DND-41 (cell line): Measurements from ENCODE around the gene EIF2B4.

ENCODE experiments used
- ATAC-seq: fragments of 200-7000 bp; cut with Tn5 transposase; 3 replicates; pipeline ENCODE4 v1.9.1; 2021; ENCODE audit warnings: low read depth; ENCODE audit not compliant: insufficient read depth
- DNase-seq: peaks from one replicate; pipeline ENCODE4 v3.0.0-alpha.2; 2020
- H2AFZ ChIP-seq: 2 replicates; pipeline ENCODE4 v1.6.0; 2012; ENCODE audit warnings: low read depth, low read length
- H3K27ac ChIP-seq: 2 replicates; pipeline ENCODE4 v1.5.1; 2012; ENCODE audit warnings: low read length, inconsistent platforms
- H3K27me3 ChIP-seq: fragments of 200-600 bp; sonication (generic); 2 replicates; pipeline ENCODE4 v1.6.0; 2012; ENCODE audit warnings: low read length, mild to moderate bottlenecking, inconsistent platforms; ENCODE audit not compliant: insufficient read depth, poor library complexity
- H3K36me3 ChIP-seq: 2 replicates; pipeline ENCODE4 v1.5.1; 2012; ENCODE audit warnings: low read length, inconsistent platforms; ENCODE audit not compliant: insufficient read depth
- H3K4me1 ChIP-seq: 2 replicates; pipeline ENCODE4 v1.5.1; 2012; ENCODE audit warnings: mild to moderate bottlenecking, low read length; ENCODE audit not compliant: insufficient read depth
- H3K4me2 ChIP-seq: 2 replicates; pipeline ENCODE4 v1.6.0; 2012; ENCODE audit warnings: mild to moderate bottlenecking, moderate library complexity, low read length, inconsistent platforms; ENCODE audit not compliant: insufficient read depth
- H3K4me3 ChIP-seq, 2 experiments: fragments of 200-600 bp in 1 of 2; shearing (Covaris generic) in 1 of 2; 2 replicates each; pipeline ENCODE4 v1.5.1; 2012 to 2016; ENCODE audit warnings: inconsistent platforms in 2 of 2, low read length in 2 of 2, mild to moderate bottlenecking in 2 of 2, low read depth in 1 of 2, moderate library complexity in 1 of 2
- H3K79me2 ChIP-seq: 2 replicates; pipeline ENCODE4 v1.6.0; 2012; ENCODE audit warnings: low read length, inconsistent platforms; ENCODE audit not compliant: insufficient read depth
- H3K9ac ChIP-seq: 2 replicates; pipeline ENCODE4 v1.6.0; 2012; ENCODE audit warnings: low read depth, mild to moderate bottlenecking, inconsistent platforms, low read length, moderate library complexity
- H3K9me3 ChIP-seq: 2 replicates; pipeline ENCODE4 v1.5.1; 2012; ENCODE audit warnings: low read length, moderate library complexity, mild to moderate bottlenecking, inconsistent platforms; ENCODE audit not compliant: insufficient read depth, severe bottlenecking
- H4K20me1 ChIP-seq: 2 replicates; pipeline ENCODE4 v1.6.0; 2012; ENCODE audit warnings: low read length; ENCODE audit not compliant: insufficient read depth
- CTCF ChIP-seq: IDR thresholded peaks from 2 replicates; pipeline ENCODE4 v1.5.1; 2012; ENCODE audit warnings: borderline replicate concordance, low read length, moderate library complexity, mild to moderate bottlenecking; ENCODE audit not compliant: poor library complexity, severe bottlenecking; ENCODE audit errors: extremely low read depth
- EZH2 ChIP-seq: IDR thresholded peaks from 3 replicates; pipeline ENCODE4 v1.6.1; 2012; ENCODE audit warnings: borderline replicate concordance, low read depth, mild to moderate bottlenecking, moderate library complexity, low read length, inconsistent platforms; ENCODE audit not compliant: severe bottlenecking

The EIF2B4 gene

GRCh38 chr2:27370026-27370815 is at the start of gene EIF2B4, which contains the start of gene SNX17:
Gene EIF2B4, minus strand, starts transcription at chr2:27370338. Its CDS starts 24 bp downstream, at chr2:27370314.
Gene SNX17, plus strand, starts transcription at chr2:27370616. Its CDS starts 128 bp downstream, at chr2:27370744.
- peak within 1 kb of the TSS; percentile 83 for H3K9ac ChIP-seq
- peak within 1 kb of the TSS; percentile 87 for H2AFZ ChIP-seq
- H3K36me3 ChIP-seq, result peaks cover 66% of the 10 kb centered on the region
- ATAC-seq (peak; percentile 88), DNase-seq (peak; percentile 100)
- H4K20me1 ChIP-seq, result peaks cover 14% of the 10 kb centered on the region
- no peaks in the 10 kb centered on the region for H3K9me3 ChIP-seq
- H3K4me2 ChIP-seq, result peak within 1 kb of the TSS; percentile 88
- peaks cover 53% of the 10 kb centered on the region for H3K79me2 ChIP-seq
- no peaks in the 10 kb centered on the region for H3K27me3 ChIP-seq
- peak within 1 kb of the TSS; percentile 83 for H3K27ac ChIP-seq
- H3K4me3 ChIP-seq, result peak within 1 kb of the TSS; percentile 57 to 64
- peaks cover 39% of the 10 kb centered on the region for H3K4me1 ChIP-seq
- no peak for TF ChIP-seq EZH2
- peak; percentile 93 for TF ChIP-seq CTCF

- DNase-seq (no peak), ATAC-seq (no peak)
- Histone ChIP-seq H3K27me3 (no peaks in the 10 kb centered on the region), H3K36me3 (no peaks in the 10 kb centered on the region), H3K4me1 (no peaks in the 10 kb centered on the region), H3K4me2 (no peak overlapping the region), H3K9me3 (no peaks in the 10 kb centered on the region), H3K9ac (no peak overlapping the region), H3K4me3 (no peak overlapping the region), H4K20me1 (no peaks in the 10 kb centered on the region), H2AFZ (no peak overlapping the region), H3K27ac (no peak overlapping the region), H3K79me2 (no peaks in the 10 kb centered on the region)
- TF ChIP-seq CTCF, result no peak
- TF ChIP-seq EZH2, result no peak
These were observed 46.0 kb upstream of the EIF2B4 start for GRCh38 chr2:27416151-27416550.

GRCh38 chr2:27412419-27413152 is 42.4 kb upstream of the EIF2B4 start:
- peaks cover 18% of the 10 kb centered on the region for H3K79me2 ChIP-seq
- H3K9me3 ChIP-seq, result no peaks in the 10 kb centered on the region
- H3K9ac ChIP-seq, result no peak overlapping the region
- no peak overlapping the region for H3K27ac ChIP-seq
- TF ChIP-seq CTCF, result no peak
- no peak for TF ChIP-seq EZH2
- DNase-seq, result no peak
- H4K20me1 ChIP-seq, result peaks cover 6% of the 10 kb centered on the region; the same call in 1 of the 2 replicates
- H3K36me3 ChIP-seq, result peaks cover 7% of the 10 kb centered on the region
- no peak overlapping the region for H3K4me2 ChIP-seq
- ATAC-seq, result no peak
- no peaks in the 10 kb centered on the region for H3K27me3 ChIP-seq
- peaks cover 20% of the 10 kb centered on the region for H3K4me1 ChIP-seq
- H2AFZ ChIP-seq, result no peak overlapping the region
- H3K4me3 ChIP-seq, result no peak overlapping the region
